Measurements from ENCODE around the gene DGKG. TPM values are rescaled to one million over a fixed set of nuclear protein-coding genes. Genes with fewer than 3 reads are reported as not detected.

DGKG gene
- 2.5 and 2.9 TPM in 2 replicates for total RNA-seq

DNA sequence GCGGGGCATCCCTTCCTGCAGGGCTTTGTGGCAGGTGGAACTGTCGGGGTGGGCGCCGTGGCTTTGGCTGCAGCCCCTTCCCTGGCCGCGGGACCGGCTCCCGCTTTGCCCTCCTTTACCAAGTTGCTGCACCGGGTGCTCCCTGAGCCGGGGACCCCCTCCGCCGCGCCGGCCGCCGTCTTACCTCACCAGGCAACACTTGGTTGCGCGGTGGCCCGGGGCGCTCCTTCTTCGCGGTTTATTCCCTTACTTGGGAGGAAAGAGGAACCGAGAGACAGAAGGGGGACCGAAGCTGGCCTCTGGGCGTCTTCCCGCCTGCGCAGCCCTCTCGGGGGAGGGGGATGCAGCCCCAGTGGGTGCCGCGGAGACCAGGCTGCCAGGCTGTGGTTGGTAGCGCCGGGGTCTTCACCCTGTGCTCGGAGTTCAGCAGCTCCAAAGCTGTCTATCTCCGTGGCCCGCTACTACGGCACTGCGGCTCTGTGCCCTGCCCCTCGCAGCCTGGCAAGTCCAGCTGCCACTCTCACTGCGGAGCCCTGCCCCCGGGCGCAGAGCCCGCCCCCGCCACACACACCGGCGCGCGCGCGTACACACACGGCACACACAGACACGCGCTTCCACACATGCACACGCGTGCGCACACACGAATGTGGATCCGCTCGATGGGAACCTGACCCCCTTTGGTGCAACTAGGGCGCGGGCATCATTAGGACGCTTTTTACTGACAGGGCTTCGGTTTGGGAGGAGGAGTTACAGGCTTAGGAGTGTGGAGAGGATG is at the start of gene DGKG:
DGKG (minus strand) TSS at position 473 of the 775 bp plus-strand sequence. CDS start 41,775 bp downstream, outside the sequence.
- TF ChIP-seq, protein P1, sequence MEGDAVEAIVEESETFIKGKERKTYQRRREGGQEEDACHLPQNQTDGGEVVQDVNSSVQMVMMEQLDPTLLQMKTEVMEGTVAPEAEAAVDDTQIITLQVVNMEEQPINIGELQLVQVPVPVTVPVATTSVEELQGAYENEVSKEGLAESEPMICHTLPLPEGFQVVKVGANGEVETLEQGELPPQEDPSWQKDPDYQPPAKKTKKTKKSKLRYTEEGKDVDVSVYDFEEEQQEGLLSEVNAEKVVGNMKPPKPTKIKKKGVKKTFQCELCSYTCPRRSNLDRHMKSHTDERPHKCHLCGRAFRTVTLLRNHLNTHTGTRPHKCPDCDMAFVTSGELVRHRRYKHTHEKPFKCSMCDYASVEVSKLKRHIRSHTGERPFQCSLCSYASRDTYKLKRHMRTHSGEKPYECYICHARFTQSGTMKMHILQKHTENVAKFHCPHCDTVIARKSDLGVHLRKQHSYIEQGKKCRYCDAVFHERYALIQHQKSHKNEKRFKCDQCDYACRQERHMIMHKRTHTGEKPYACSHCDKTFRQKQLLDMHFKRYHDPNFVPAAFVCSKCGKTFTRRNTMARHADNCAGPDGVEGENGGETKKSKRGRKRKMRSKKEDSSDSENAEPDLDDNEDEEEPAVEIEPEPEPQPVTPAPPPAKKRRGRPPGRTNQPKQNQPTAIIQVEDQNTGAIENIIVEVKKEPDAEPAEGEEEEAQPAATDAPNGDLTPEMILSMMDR (IDR thresholded peaks at IDR 0.05; ENCODE audit: extremely low read depth, low read depth, low read length), result no peak
- peak within 1 kb of the TSS; percentile 59 for H2AFZ ChIP-seq (ENCODE audit: low read length)
- peak within 1 kb of the TSS; percentile 58 for H3K4me3 ChIP-seq (ENCODE audit: insufficient read depth, low read length)
- no peaks in the 10 kb centered on the region for H3K9me3 ChIP-seq (ENCODE audit: low read depth, low read length)
- peaks cover 16% of the 10 kb centered on the region for H3K4me1 ChIP-seq (ENCODE audit: insufficient read depth, low read length)
- H3K36me3 ChIP-seq (ENCODE audit: insufficient read depth, low read length), result no peaks in the 10 kb centered on the region
- peak within 1 kb of the TSS; percentile 74 for H3K4me2 ChIP-seq (ENCODE audit: insufficient read depth, low read length)
- DNase-seq (ENCODE audit: insufficient read length, low spot score, missing footprints), result peak; percentile 85
- H3K27me3 ChIP-seq (ENCODE audit: insufficient read depth, low read length), result peaks cover 46% of the 10 kb centered on the region
- no peak within 1 kb of the TSS for H3K27ac ChIP-seq (ENCODE audit: low read depth, low read length)
- H4K20me1 ChIP-seq (ENCODE audit: insufficient read depth, low read length), result no peaks in the 10 kb centered on the region
- no peaks in the 10 kb centered on the region for H3K79me2 ChIP-seq (ENCODE audit: insufficient read depth, low read length)

DNA sequence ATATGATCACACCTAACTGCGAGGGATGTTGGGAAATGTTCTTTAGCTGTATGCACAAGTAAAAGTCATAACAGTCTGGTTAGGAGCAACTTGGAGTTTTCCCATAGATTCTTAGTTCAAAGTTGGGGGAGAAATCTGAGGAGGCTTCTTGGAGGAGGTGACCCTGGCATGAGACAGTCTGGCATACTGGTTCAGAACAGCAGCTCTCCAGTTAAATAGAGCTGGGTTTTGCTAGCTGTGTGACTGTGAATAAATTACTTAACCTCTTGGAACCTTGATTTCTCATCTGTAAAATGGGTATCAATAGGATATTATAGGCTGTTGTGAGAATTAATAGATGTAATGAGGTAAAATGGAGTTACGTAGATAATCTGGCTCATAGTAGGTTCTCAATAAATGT is 49.1 kb upstream of the DGKG start:
- no peak overlapping the region for H2AFZ ChIP-seq (ENCODE audit: low read length)
- H3K4me2 ChIP-seq (ENCODE audit: insufficient read depth, low read length), result no peak overlapping the region
- H4K20me1 ChIP-seq (ENCODE audit: insufficient read depth, low read length), result no peaks in the 10 kb centered on the region
- no peaks in the 10 kb centered on the region for H3K36me3 ChIP-seq (ENCODE audit: insufficient read depth, low read length)
- no peak overlapping the region for H3K4me3 ChIP-seq (ENCODE audit: insufficient read depth, low read length)
- no peaks in the 10 kb centered on the region for H3K79me2 ChIP-seq (ENCODE audit: insufficient read depth, low read length)
- H3K4me1 ChIP-seq (ENCODE audit: insufficient read depth, low read length), result peaks cover 23% of the 10 kb centered on the region
- no peak for DNase-seq (ENCODE audit: insufficient read length, low spot score, missing footprints)
- no peaks in the 10 kb centered on the region for H3K9me3 ChIP-seq (ENCODE audit: low read depth, low read length)
- H3K27ac ChIP-seq (ENCODE audit: low read depth, low read length), result no peak overlapping the region
- TF ChIP-seq, protein P1 (IDR thresholded peaks at IDR 0.05; ENCODE audit: extremely low read depth, low read depth, low read length), result no peak
- H3K27me3 ChIP-seq (ENCODE audit: insufficient read depth, low read length), result peaks cover 9% of the 10 kb centered on the region

DNA sequence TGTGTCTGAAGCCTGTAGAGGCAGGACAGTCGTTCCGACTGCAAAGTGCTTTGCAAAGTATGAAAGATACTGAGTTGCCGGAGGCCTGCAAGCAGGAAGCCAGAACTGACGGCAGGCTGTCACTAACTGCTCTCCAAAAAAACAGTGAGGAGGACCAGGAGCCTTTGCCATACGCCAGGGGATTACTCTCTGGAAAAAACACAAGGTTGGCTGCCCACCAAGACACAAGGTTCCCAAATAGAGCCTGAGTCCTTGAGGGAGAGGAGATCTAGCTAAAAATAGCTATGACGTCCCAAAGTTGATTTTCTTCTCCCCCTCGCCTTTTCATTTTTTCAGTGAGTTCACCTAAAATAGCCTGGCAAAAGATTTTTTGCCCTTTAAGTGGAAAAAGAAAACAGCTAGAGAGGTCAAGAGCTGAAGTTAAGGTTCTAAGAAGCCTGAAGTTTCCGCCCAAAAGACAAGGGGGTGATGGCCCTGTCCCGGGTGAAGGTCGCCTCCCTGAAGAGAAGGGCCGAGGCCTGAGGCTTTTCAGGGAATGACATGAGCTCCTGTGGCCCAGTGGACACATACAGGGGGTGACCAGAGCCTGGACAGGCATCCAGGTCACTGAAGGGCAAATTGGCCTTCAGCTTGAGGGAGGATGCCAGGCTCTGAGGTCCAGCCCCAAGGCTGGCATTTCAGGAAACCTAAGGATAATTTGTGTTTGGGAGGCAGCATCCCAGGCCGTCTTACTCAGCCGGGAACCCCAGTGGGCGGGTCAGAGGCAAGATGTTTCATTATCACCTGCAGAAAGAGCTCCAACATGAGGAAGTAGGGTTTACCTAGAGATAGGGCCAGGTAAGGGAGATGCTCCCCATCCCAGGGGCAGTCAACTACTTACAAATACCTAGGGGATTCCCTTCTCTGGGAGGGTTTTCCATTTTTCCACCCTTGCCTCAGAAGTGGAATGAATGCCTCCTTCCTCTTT is 44.9 kb upstream of the DGKG start:
- H3K79me2 ChIP-seq (ENCODE audit: insufficient read depth, low read length), result no peaks in the 10 kb centered on the region
- no peaks in the 10 kb centered on the region for H3K4me1 ChIP-seq (ENCODE audit: insufficient read depth, low read length)
- peaks cover 9% of the 10 kb centered on the region for H3K27me3 ChIP-seq (ENCODE audit: insufficient read depth, low read length)
- no peak overlapping the region for H3K4me2 ChIP-seq (ENCODE audit: insufficient read depth, low read length)
- no peak overlapping the region for H3K27ac ChIP-seq (ENCODE audit: low read depth, low read length)
- H2AFZ ChIP-seq (ENCODE audit: low read length), result no peak overlapping the region
- H3K9me3 ChIP-seq (ENCODE audit: low read depth, low read length), result no peaks in the 10 kb centered on the region
- DNase-seq (ENCODE audit: insufficient read length, low spot score, missing footprints), result no peak
- H4K20me1 ChIP-seq (ENCODE audit: insufficient read depth, low read length), result no peaks in the 10 kb centered on the region
- H3K36me3 ChIP-seq (ENCODE audit: insufficient read depth, low read length), result no peaks in the 10 kb centered on the region
- H3K4me3 ChIP-seq (ENCODE audit: insufficient read depth, low read length), result no peak overlapping the region
- TF ChIP-seq, protein P1 (IDR thresholded peaks at IDR 0.05; ENCODE audit: extremely low read depth, low read depth, low read length), result no peak

Data from osteoblast (primary cell).